MCF 10A (cell line): Measurements from ENCODE around the gene CLECL1. TPM values are rescaled to one million over a fixed set of nuclear protein-coding genes. Genes with fewer than 3 reads are reported as not detected.
"Not testable (repeated sequence)": the region's sequence is repeated elsewhere in the genome, so short reads cannot be mapped to it uniquely, and the experiment has no call there.

ENCODE experiments used
- BruUV-seq: library from RNA; stranded (reverse); fragments of 400-500 nt; replicated peaks from 2 replicates; lab custom pipeline; 2021; lab: Mats Ljungman, UMichigan
- CTCF ChIA-PET: fragments of 300-600 bp; sonication (Branson Sonifier 250); formaldehyde crosslinking; extraction: SDS; loops from one replicate; lab custom pipeline; 2021; ENCODE audit warnings: antibody characterized with exemption, inconsistent platforms; lab: Yijun Ruan, JAX
- POLR2A ChIA-PET: fragments of 300-600, 350-650 bp; sonication (Branson Sonifier 250); formaldehyde crosslinking; extraction: SDS; loops from one replicate; lab custom pipeline; 2020; ENCODE audit warnings: antibody characterized with exemption, inconsistent platforms; lab: Yijun Ruan, JAX
- DNase-seq: peaks from one replicate; pipeline ENCODE4 v3.0.0-alpha.2; 2018; ENCODE audit not compliant: unreplicated experiment
- H3K27ac Mint-ChIP-seq: one replicate; pipeline ENCODE4 v1.8.0; 2022; ENCODE audit warnings: mild to moderate bottlenecking, low read depth, mixed read lengths; ENCODE audit not compliant: unreplicated experiment
- H3K27me3 Mint-ChIP-seq: one replicate; pipeline ENCODE4 v1.8.0; 2022; ENCODE audit warnings: mixed read lengths; ENCODE audit not compliant: insufficient read depth, unreplicated experiment
- H3K36me3 Mint-ChIP-seq: one replicate; pipeline ENCODE4 v1.8.0; 2022; ENCODE audit warnings: mild to moderate bottlenecking, moderate library complexity, mixed read lengths; ENCODE audit not compliant: insufficient read depth, unreplicated experiment
- H3K4me1 Mint-ChIP-seq: one replicate; pipeline ENCODE4 v1.8.0; 2022; ENCODE audit warnings: mixed read lengths; ENCODE audit not compliant: insufficient read depth, unreplicated experiment
- H3K4me3 Mint-ChIP-seq: one replicate; pipeline ENCODE4 v1.8.0; 2022; ENCODE audit warnings: mild to moderate bottlenecking, moderate library complexity, mixed read lengths; ENCODE audit not compliant: unreplicated experiment
- H3K9me3 Mint-ChIP-seq: one replicate; pipeline ENCODE4 v1.8.0; 2022; ENCODE audit warnings: mixed read lengths; ENCODE audit not compliant: unreplicated experiment
- CTCF ChIP-seq: fragments of 200-600 bp; IDR thresholded peaks from one replicate; pipeline ENCODE4 v1.8.0; 2022; ENCODE audit warnings: antibody characterized with exemption, mild to moderate bottlenecking; ENCODE audit not compliant: unreplicated experiment
- intact Hi-C: fragments of 100-400 bp; cut with micrococcal nuclease; formaldehyde crosslinking; loops from 2 replicates; pipeline ENCODE4 v1.14.1; 2022
- total RNA-seq: library from RNA; stranded (reverse); gene quantifications from 2 replicates; pipeline ENCODE4 v1.2.3, GENCODE V29; 2022

The CLECL1 gene
- total RNA-seq, 1 experiment from 2014 or later: not detected

- ChIA-PET POLR2A (interaction anchor here (0.6 kb wide), 1 partner anchor 59 kb away, joined by 3 read pairs; no protein-coding TSS in a partner anchor), CTCF (interaction anchor here (0.6 to 4.6 kb wide), 5 partner anchors 9 to 340 kb away, joined by 3 to 32 read pairs (median 4); no protein-coding TSS in a partner anchor)
- no peaks in the 10 kb centered on the region for H3K9me3 Mint-ChIP-seq
- H3K4me1 Mint-ChIP-seq: peaks cover 9% of the 10 kb centered on the region
- no peaks in the 10 kb centered on the region for H3K27me3 Mint-ChIP-seq
- no peak overlapping the region for H3K27ac Mint-ChIP-seq
- no peak for DNase-seq
- TF ChIP-seq CTCF: no peak
- BruUV-seq: no TSS peak
- H3K4me3 Mint-ChIP-seq: no peak overlapping the region
- intact Hi-C loops: no loop called here
- H3K36me3 Mint-ChIP-seq: no peaks in the 10 kb centered on the region
These were observed 15.6 kb downstream of the CLECL1 start for GRCh38 chr12:9717070-9717925.

- intact Hi-C loops, H3K4me1 Mint-ChIP-seq, H3K4me3 Mint-ChIP-seq, BruUV-seq, POLR2A ChIA-PET, DNase-seq, H3K9me3 Mint-ChIP-seq, H3K27ac Mint-ChIP-seq, H3K36me3 Mint-ChIP-seq, H3K27me3 Mint-ChIP-seq: not testable (repeated sequence)
- CTCF ChIA-PET: interaction anchor here (1.0 to 7.4 kb wide), 3 partner anchors 30 to 366 kb away, joined by 3 to 108 read pairs (median 7); no protein-coding TSS in a partner anchor
These were observed 19.8 kb downstream of the CLECL1 start for GRCh38 chr12:9713032-9713558.

- intact Hi-C loops: no loop called here
- Mint-ChIP-seq H3K36me3 (no peaks in the 10 kb centered on the region), H3K9me3 (no peaks in the 10 kb centered on the region), H3K27me3 (no peaks in the 10 kb centered on the region), H3K4me3 (no peak overlapping the region), H3K27ac (no peak overlapping the region), H3K4me1 (peaks cover 15% of the 10 kb centered on the region)
- no peak for DNase-seq
- TF ChIP-seq CTCF: no peak
- CTCF ChIA-PET: interaction anchor here (0.6 to 7.4 kb wide), 8 partner anchors 8 to 1103 kb away, joined by 3 to 108 read pairs (median 4); no protein-coding TSS in a partner anchor
- BruUV-seq: no TSS peak
- POLR2A ChIA-PET: interaction anchor here (0.7 kb wide), 1 partner anchor 13 kb away, joined by 3 read pairs; no protein-coding TSS in a partner anchor
These were observed 21.2 kb downstream of the CLECL1 start for GRCh38 chr12:9711664-9712063.

- CTCF ChIA-PET: interaction anchor here (0.6 to 7.4 kb wide), 7 partner anchors 9 to 1102 kb away, joined by 3 to 108 read pairs (median 4); no protein-coding TSS in a partner anchor
- Mint-ChIP-seq H3K36me3 (no peaks in the 10 kb centered on the region), H3K4me1 (peaks cover 15% of the 10 kb centered on the region), H3K9me3 (peaks cover 1% of the 10 kb centered on the region), H3K27ac (no peak overlapping the region), H3K4me3 (no peak overlapping the region), H3K27me3 (no peaks in the 10 kb centered on the region)
- BruUV-seq: no TSS peak
- no peak for DNase-seq
- POLR2A ChIA-PET: interaction anchor here (0.7 kb wide), 1 partner anchor 14 kb away, joined by 3 read pairs; no protein-coding TSS in a partner anchor
- intact Hi-C loops: no loop called here
- no peak for TF ChIP-seq CTCF
These were observed 22.1 kb downstream of the CLECL1 start for GRCh38 chr12:9710584-9711375.
